ELR (cell line): Measurements from ENCODE around the gene ZNF611.
"Not testable (repeated sequence)": the region's sequence is repeated elsewhere in the genome, so short reads cannot be mapped to it uniquely, and the experiment has no call there.

Experiments
- DNase-seq: peaks from one replicate; pipeline ENCODE4 v3.0.0-alpha.2; 2015; ENCODE audit warnings: low read depth

The ZNF611 gene

GRCh38 chr19:52681216-52681615, 53.6 kb downstream of the ZNF611 start:
- DNase-seq: not testable (repeated sequence)

GRCh38 chr19:52679598-52679997, 55.2 kb downstream of the ZNF611 start:
- DNase-seq: peak; percentile 10

GRCh38 chr19:52675239-52675638, 59.6 kb downstream of the ZNF611 start:
- not testable (repeated sequence) for DNase-seq

- DNase-seq: no peak
Measured at GRCh38 chr19:52673014-52673413, 61.8 kb downstream of the ZNF611 start.

- DNase-seq: no peak
Measured at GRCh38 chr19:52670046-52670445, 64.8 kb downstream of the ZNF611 start.

GRCh38 chr19:52669586-52669985, 65.3 kb downstream of the ZNF611 start:
- DNase-seq: no peak

GRCh38 chr19:52667972-52668371, 66.9 kb downstream of the ZNF611 start:
- no peak for DNase-seq

- DNase-seq: no peak
Measured at GRCh38 chr19:52666506-52666905, 68.3 kb downstream of the ZNF611 start.

- peak; percentile 86 for DNase-seq
Measured at GRCh38 chr19:52665529-52665928, 69.3 kb downstream of the ZNF611 start.

- no peak for DNase-seq
Measured at GRCh38 chr19:52665027-52665426, 69.8 kb downstream of the ZNF611 start.

GRCh38 chr19:52664461-52664860, 70.4 kb downstream of the ZNF611 start:
- no peak for DNase-seq

GRCh38 chr19:52662631-52663030, 72.2 kb downstream of the ZNF611 start:
- DNase-seq: peak; percentile 56

- DNase-seq: peak; percentile 70
Measured at GRCh38 chr19:52660981-52661380, 73.9 kb downstream of the ZNF611 start.

- no peak for DNase-seq
Measured at GRCh38 chr19:52659013-52659412, 75.8 kb downstream of the ZNF611 start.

- no peak for DNase-seq
Measured at GRCh38 chr19:52658595-52658994, 76.2 kb downstream of the ZNF611 start.

- no peak for DNase-seq
Measured at GRCh38 chr19:52653161-52653560, 81.7 kb downstream of the ZNF611 start.
